ENCODE measurements around the gene PRKAR2B. TPM values are rescaled to one million over a fixed set of nuclear protein-coding genes. Genes with fewer than 3 reads are reported as not detected.
"Not testable (repeated sequence)": the region's sequence is repeated elsewhere in the genome, so short reads cannot be mapped to it uniquely, and the experiment has no call there.

PRKAR2B gene
- total RNA-seq, 6 experiments from 2014 or later, result 3.6 to 9.7 (median 8.7) TPM

DNA sequence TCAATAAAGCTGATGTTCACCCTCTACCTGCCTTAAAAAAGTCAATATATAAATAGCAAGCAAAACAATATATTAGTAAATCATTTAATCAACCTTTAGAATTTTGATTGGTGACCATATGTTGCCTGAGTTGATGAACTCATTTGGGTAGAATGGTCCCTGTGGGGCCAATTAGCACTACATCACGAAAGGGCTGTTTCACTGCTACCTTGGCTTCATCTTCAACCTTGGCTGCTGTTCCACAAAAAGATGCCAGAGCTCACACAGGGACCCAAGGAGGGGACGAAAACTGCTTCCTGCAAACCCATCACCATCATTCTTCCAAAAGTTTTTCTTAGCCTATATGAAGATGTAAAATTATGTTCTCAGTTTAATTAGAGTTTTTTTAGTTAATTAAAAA, 88.9 kb downstream of the PRKAR2B start:
- Mint-ChIP-seq H3K27ac (no peak overlapping the region), H3K9me3 (no peaks in the 10 kb centered on the region), H3K4me3 (no peak overlapping the region), H3K4me1 (ENCODE audit: low read depth) (no peaks in the 10 kb centered on the region), H3K27me3 (ENCODE audit: insufficient read depth) (no peaks in the 10 kb centered on the region), H3K36me3 (ENCODE audit: low read depth) (no peaks in the 10 kb centered on the region)
- TF ChIP-seq, protein P1, sequence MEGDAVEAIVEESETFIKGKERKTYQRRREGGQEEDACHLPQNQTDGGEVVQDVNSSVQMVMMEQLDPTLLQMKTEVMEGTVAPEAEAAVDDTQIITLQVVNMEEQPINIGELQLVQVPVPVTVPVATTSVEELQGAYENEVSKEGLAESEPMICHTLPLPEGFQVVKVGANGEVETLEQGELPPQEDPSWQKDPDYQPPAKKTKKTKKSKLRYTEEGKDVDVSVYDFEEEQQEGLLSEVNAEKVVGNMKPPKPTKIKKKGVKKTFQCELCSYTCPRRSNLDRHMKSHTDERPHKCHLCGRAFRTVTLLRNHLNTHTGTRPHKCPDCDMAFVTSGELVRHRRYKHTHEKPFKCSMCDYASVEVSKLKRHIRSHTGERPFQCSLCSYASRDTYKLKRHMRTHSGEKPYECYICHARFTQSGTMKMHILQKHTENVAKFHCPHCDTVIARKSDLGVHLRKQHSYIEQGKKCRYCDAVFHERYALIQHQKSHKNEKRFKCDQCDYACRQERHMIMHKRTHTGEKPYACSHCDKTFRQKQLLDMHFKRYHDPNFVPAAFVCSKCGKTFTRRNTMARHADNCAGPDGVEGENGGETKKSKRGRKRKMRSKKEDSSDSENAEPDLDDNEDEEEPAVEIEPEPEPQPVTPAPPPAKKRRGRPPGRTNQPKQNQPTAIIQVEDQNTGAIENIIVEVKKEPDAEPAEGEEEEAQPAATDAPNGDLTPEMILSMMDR (IDR thresholded peaks at IDR 0.05), result no peak
- DNase-seq, result no peak

DNA sequence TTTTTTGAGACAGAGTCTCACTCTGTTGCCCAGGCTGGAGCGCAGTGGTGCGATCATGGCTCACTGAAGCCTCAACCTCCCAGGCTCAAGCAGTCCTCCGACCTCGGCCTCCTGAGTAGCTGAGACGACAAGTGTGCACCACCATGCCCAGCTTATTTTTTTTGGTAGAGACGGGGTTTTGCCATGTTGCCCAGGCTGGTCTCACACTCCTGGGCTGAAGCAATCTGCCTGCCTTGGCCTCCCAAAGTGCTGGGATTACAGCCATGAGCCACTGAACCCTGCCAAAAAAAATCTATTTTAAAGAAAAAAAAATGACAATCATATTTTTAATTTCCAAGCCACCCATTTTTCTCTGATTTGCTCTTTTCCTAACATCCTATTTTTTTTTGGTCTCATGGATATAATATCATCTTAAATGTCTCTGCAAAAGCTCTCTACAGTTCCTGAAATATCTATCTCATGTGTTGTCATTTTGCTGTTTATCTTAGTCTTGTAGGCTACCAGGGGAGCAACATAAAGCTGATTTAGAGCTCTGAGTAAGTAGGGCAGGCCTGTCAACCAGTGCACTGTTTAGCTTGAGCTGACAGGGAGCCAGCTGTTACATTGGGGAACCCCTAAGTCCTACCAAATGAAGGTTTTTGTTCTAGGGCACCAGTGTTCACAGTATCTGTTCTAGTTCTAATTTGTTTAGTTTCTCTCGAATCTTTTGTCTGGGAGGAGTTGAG, 94.4 kb downstream of the PRKAR2B start:
- no peaks in the 10 kb centered on the region for H3K27me3 Mint-ChIP-seq (ENCODE audit: insufficient read depth)
- peaks cover 22% of the 10 kb centered on the region for H3K4me1 Mint-ChIP-seq (ENCODE audit: low read depth)
- H3K36me3 Mint-ChIP-seq (ENCODE audit: low read depth), result no peaks in the 10 kb centered on the region
- H3K27ac Mint-ChIP-seq, result no peak overlapping the region
- H3K4me3 Mint-ChIP-seq, result no peak overlapping the region
- no peaks in the 10 kb centered on the region for H3K9me3 Mint-ChIP-seq
- DNase-seq, result no peak
- TF ChIP-seq, protein P1 (IDR thresholded peaks at IDR 0.05), result no peak

DNA sequence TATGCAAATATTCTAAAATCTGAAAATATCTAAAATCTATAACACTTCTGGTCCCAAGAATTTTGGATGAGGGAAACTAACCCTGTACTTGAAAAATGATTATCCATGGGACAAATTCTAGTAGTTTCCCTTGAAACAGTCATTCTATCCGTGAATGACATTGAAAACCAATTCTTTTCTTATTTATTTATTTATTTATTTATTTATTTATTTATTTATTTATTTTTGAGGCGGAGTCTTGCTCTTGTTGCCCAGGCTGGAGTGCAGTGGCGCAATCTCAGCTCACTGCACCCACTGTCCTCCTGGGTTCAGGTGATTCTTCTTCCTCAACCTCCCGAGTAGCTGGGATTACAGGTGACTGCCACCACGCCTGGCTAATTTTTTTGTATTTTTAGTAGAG, 99.4 kb downstream of the PRKAR2B start:
- DNase-seq; H3K4me3 Mint-ChIP-seq; H3K27me3 Mint-ChIP-seq (ENCODE audit: insufficient read depth); H3K9me3 Mint-ChIP-seq; H3K36me3 Mint-ChIP-seq (ENCODE audit: low read depth); H3K27ac Mint-ChIP-seq: not testable (repeated sequence)
- peaks cover 39% of the 10 kb centered on the region for H3K4me1 Mint-ChIP-seq (ENCODE audit: low read depth)

DNA sequence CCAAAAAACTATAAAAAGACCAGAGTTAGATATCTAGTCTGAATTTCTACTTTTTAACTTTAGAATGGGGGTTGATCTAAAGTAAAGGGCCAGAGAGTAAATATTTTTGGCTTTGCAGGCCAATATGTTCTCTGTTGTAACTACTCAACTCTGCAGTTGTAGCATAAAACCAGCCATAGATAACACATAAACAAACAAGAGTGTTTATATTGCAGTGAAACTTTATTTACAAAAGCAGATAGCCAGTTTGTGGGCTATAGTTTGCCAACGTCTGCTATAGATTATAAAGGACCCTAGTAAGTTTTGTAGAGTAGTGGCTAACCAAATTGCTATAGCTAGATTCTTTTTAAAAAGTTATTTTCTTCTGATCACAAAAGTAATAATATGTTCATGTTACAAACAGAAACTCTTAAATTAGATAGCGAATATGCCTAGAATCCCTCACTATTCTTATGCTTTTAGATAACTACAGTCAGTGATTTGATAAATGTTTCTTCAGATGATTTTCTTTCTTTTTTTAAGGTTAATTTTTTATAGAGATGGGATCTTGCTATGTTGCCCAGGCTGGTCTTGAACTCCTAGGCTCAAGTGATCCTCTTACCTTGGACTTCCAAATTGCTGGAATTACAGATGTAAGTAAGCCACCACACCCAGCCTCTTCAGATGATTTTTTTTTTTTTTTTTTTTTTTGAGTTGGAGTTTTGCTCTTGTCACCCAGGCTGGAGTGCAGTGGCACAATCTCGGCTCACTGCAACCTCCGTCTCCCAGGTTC, 100.7 kb downstream of the PRKAR2B start:
- TF ChIP-seq, protein P1 (IDR thresholded peaks at IDR 0.05), result no peak
- no peaks in the 10 kb centered on the region for H3K9me3 Mint-ChIP-seq
- no peak overlapping the region for H3K4me3 Mint-ChIP-seq
- no peak overlapping the region for H3K27ac Mint-ChIP-seq
- H3K4me1 Mint-ChIP-seq (ENCODE audit: low read depth), result peaks cover 25% of the 10 kb centered on the region
- DNase-seq, result no peak
- H3K36me3 Mint-ChIP-seq (ENCODE audit: low read depth), result no peaks in the 10 kb centered on the region
- H3K27me3 Mint-ChIP-seq (ENCODE audit: insufficient read depth), result no peaks in the 10 kb centered on the region

DNA sequence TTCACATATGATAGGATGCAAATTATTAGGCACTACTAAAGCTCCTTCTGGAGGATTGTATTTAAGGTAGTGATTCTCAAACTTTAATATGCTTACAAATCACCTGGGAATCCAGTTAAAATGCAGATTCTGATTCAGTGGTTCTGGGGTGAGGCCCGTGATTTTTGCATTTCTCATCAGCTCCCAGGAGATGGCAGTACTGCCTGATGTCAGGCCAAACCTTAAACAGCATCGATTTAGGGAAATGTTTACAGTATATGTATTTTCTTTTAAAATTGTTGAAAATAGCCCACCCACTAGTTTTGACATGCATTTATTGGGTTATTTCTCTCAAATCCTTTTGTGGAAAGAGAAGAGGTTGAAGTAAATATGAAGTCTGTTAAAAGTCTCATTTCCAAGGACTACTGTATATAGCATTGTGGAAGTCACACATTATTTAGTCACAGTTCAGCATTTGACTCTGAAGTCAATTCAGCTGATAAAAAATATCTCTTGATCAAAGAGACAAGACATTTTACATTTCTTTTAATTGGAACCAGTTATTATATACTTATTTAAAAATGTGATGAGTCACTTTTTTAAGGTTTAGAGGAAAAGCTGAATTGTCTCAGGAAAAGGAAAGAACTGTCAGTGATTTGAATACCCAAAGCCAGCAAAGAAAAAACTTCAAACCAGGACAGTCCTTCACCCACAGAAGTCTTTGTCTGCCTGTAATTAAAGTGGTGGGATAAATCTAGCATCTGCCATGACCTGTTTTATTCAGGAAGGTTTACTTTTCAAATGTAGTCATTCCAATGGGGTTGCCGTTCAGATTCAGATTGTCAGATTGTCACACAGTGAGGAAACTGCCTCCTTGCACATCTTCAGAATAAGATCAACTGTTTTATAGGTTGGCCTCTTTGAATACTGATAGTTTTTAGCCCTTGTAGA, 103.2 kb downstream of the PRKAR2B start:
- DNase-seq, result peak; percentile 20
- peak overlapping the region; percentile 65 for H3K27ac Mint-ChIP-seq
- TF ChIP-seq, protein P1 (IDR thresholded peaks at IDR 0.05), result peak; percentile 82
- H3K4me1 Mint-ChIP-seq (ENCODE audit: low read depth), result peaks cover 34% of the 10 kb centered on the region
- peak overlapping the region; percentile 46 for H3K4me3 Mint-ChIP-seq
- no peaks in the 10 kb centered on the region for H3K36me3 Mint-ChIP-seq (ENCODE audit: low read depth)
- H3K27me3 Mint-ChIP-seq (ENCODE audit: insufficient read depth), result no peaks in the 10 kb centered on the region
- no peaks in the 10 kb centered on the region for H3K9me3 Mint-ChIP-seq

Measured in HFFc6 (cell line).